Upper lobe of right lung (tissue), 1 donor: ENCODE results near the gene PPEF2. TPM values are rescaled to one million over a fixed set of nuclear protein-coding genes. Genes with fewer than 3 reads are reported as not detected.

Source experiments
- ATAC-seq: fragments of 200-7000 bp; cut with Tn5 transposase; one replicate; pipeline ENCODE4 v1.9.1; 2020; ENCODE audit warnings: mild to moderate bottlenecking, moderate library complexity
- DNase-seq: peaks from one replicate; pipeline ENCODE4 v3.0.0-alpha.2; 2020
- H3K27ac ChIP-seq: fragments of 200-600 bp; one replicate; pipeline ENCODE4 v1.8.0; 2022
- H3K27me3 ChIP-seq: fragments of 200-600 bp; one replicate; pipeline ENCODE4 v1.8.0; 2022; ENCODE audit warnings: mild to moderate bottlenecking
- H3K36me3 ChIP-seq: fragments of 200-600 bp; one replicate; pipeline ENCODE4 v1.8.0; 2022
- H3K4me1 ChIP-seq: fragments of 200-600 bp; one replicate; pipeline ENCODE4 v1.8.0; 2022
- H3K4me3 ChIP-seq: fragments of 200-600 bp; one replicate; pipeline ENCODE4 v1.8.0; 2022; ENCODE audit warnings: mild to moderate bottlenecking
- H3K9me3 ChIP-seq: fragments of 200-600 bp; one replicate; pipeline ENCODE4 v1.8.0; 2022
- intact Hi-C: fragments of 100-400 bp; cut with DNase I; formaldehyde crosslinking; loops from one replicate; pipeline ENCODE4 v1.11.0; 2022
- total RNA-seq: library from RNA; stranded (reverse); fragmentation: NEBNext Ultra II Directional; extraction: Animal tissue kit (Norgen Biotek cat#: 25700); gene quantifications from one replicate; pipeline ENCODE4 v1.2.1, GENCODE V29; 2021
- TF ChIP-seq, protein P1 (sequence below): fragments of 200-600 bp; IDR thresholded peaks from one replicate; pipeline ENCODE4 v1.8.0; 2022; ENCODE audit warnings: antibody characterized with exemption
- donor health status: DM: no; HTN: yes; CAD: no; lungs with severe emphysema.

Gene PPEF2
- total RNA-seq, 1 donor from 2014 or later: not detected

DNA sequence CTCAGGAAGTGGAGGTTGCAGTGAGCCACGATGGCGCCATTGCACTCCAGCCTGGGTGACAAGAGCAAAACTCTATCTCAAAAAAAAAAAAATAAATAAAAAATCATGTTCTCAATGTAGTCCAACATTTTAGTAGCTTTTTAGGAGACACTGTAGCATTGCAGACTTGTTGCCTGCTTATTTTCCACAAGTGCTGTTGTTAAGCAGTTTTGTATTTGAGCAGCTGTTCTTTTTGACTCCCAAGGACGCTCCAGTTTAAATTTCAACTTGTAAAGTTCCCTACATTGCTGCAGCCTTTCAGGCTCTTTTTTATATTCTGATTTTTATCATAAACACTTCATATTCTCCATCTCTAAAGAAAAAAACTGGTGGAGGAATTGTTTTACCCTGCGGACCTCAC, 83.1 kb downstream of the PPEF2 start:
- no peak for ATAC-seq
- Histone ChIP-seq H3K36me3 (peaks cover 16% of the 10 kb centered on the region), H3K27me3 (no peaks in the 10 kb centered on the region), H3K4me1 (no peaks in the 10 kb centered on the region), H3K27ac (no peak overlapping the region), H3K9me3 (no peaks in the 10 kb centered on the region), H3K4me3 (no peak overlapping the region)
- TF ChIP-seq, protein P1, sequence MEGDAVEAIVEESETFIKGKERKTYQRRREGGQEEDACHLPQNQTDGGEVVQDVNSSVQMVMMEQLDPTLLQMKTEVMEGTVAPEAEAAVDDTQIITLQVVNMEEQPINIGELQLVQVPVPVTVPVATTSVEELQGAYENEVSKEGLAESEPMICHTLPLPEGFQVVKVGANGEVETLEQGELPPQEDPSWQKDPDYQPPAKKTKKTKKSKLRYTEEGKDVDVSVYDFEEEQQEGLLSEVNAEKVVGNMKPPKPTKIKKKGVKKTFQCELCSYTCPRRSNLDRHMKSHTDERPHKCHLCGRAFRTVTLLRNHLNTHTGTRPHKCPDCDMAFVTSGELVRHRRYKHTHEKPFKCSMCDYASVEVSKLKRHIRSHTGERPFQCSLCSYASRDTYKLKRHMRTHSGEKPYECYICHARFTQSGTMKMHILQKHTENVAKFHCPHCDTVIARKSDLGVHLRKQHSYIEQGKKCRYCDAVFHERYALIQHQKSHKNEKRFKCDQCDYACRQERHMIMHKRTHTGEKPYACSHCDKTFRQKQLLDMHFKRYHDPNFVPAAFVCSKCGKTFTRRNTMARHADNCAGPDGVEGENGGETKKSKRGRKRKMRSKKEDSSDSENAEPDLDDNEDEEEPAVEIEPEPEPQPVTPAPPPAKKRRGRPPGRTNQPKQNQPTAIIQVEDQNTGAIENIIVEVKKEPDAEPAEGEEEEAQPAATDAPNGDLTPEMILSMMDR: no peak
- intact Hi-C loops: no loop called here
- DNase-seq: no peak

DNA sequence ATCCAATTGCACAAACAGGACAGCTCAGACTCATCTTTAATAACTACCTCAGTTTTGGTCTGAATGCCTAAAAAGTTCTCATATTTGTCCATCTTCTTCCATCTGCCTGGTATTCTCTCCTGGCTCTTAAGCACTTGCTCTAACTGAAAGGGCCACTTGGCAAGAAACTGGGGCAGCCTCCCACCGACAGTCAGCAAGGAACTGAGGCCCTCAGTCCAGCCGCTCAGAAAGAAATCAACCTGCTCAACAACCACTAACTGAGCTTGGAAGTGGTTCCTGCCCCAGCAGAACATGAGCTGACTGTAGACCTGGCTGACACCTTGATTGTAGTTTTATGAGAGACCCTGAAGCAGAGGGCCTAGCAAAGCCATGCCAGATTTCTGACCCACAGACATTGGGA, 84.4 kb downstream of the PPEF2 start:
- intact Hi-C loops: no loop called here
- TF ChIP-seq, protein P1: no peak
- DNase-seq: no peak
- no peaks in the 10 kb centered on the region for H3K9me3 ChIP-seq
- H3K27me3 ChIP-seq: no peaks in the 10 kb centered on the region
- H3K27ac ChIP-seq: no peak overlapping the region
- peaks cover 29% of the 10 kb centered on the region for H3K36me3 ChIP-seq
- H3K4me3 ChIP-seq: no peak overlapping the region
- no peak for ATAC-seq
- H3K4me1 ChIP-seq: no peaks in the 10 kb centered on the region

Other genes starting within 250 kb of the PPEF2 start
- gene G3BP2, start 229.0 kb downstream of the PPEF2 start, total RNA-seq: 102 TPM
- 64.2 TPM for gene USO1, start 177.9 kb downstream of the PPEF2 start, total RNA-seq
- 24.1 TPM for gene NAAA, start 38.6 kb upstream of the PPEF2 start, total RNA-seq
- gene SDAD1, start 88.5 kb upstream of the PPEF2 start, total RNA-seq: 36.2 TPM
- gene CXCL9, start 105.1 kb upstream of the PPEF2 start, total RNA-seq: 1.4 TPM
- gene CXCL10, start 121.0 kb upstream of the PPEF2 start, total RNA-seq: 3.3 TPM
- gene CXCL11, start 133.6 kb upstream of the PPEF2 start, total RNA-seq: not detected
- not detected for gene ART3, start 172.3 kb upstream of the PPEF2 start, total RNA-seq
- gene NUP54, start 245.9 kb upstream of the PPEF2 start, total RNA-seq: 38.2 TPM